Ovary (tissue), 9 donors: ENCODE results near the gene MZT1. TPM values are rescaled to one million over a fixed set of nuclear protein-coding genes. Genes with fewer than 3 reads are reported as not detected.

ENCODE experiments used
- DNase-seq, 5 donors: peaks; one replicate each; pipeline ENCODE4 v3.0.0-alpha.2; 2019 to 2020
- H3K27ac ChIP-seq, 2 donors: fragments of 200-600 bp; one replicate each; pipeline versions ENCODE4 v1.5.1 to v1.8.0; 2019 to 2022
- H3K27me3 ChIP-seq: fragments of 200-600 bp; one replicate; pipeline ENCODE4 v1.8.0; 2022
- H3K36me3 ChIP-seq: fragments of 200-600 bp; sonication (generic); one replicate; pipeline ENCODE4 v1.5.1; 2019
- H3K4me1 ChIP-seq: one replicate; pipeline ENCODE4 v1.8.1; 2013; ENCODE audit warnings: mild to moderate bottlenecking, moderate library complexity; ENCODE audit not compliant: insufficient read depth
- H3K4me3 ChIP-seq: fragments of 200-600 bp; sonication (generic); one replicate; pipeline ENCODE4 v1.5.1; 2017
- H3K9me3 ChIP-seq, 2 donors: fragments of 200-600 bp in 1 of 2; sonication (generic) in 1 of 2; one replicate each; pipeline versions ENCODE4 v1.5.1 to v1.8.1; 2013 to 2019; ENCODE audit warnings: mild to moderate bottlenecking in 1 of 2, moderate library complexity in 1 of 2
- EP300 ChIP-seq: sonication (generic); formaldehyde crosslinking; IDR thresholded peaks from one replicate; pipeline ENCODE4 v1.6.1; 2017; ENCODE audit warnings: antibody characterized with exemption
- POLR2A ChIP-seq: fragments of 450-650 bp; IDR thresholded peaks from one replicate; pipeline ENCODE4 v1.6.1; 2017; ENCODE audit warnings: antibody characterized with exemption, mild to moderate bottlenecking, moderate library complexity
- WGBS, 3 donors: extraction: QIAGEN DNeasy Blood & Tissue Kit in 1 of 3; methylation state at CpG; one replicate each; pipeline versions ENCODE4 v1.1.5 to v1.1.7; 2013 to 2017; 5-methylcytosine and 5-hydroxymethylcytosine counted together
- intact Hi-C, 4 donors: fragments of 100-400 bp; cut with DNase I; formaldehyde crosslinking; loops; one replicate each; pipeline versions ENCODE4 v1.11.0 to v1.15.1; 2022 to 2023
- polyA plus RNA-seq, 2 donors: library from polyadenylated mRNA; stranded (reverse); fragments of 200-250 nt in 1 of 2; fragments of 350-450 nt in 1 of 2; fragmentation: Illumina TruSeq in 1 of 2; extraction: RNeasy Lipid Tissue Mini Kit (QIAGEN cat#74804) in 1 of 2; gene quantifications; one replicate each; pipeline ENCODE4 v1.2.3, GENCODE V29; 2013 to 2014
- small RNA-seq: library from RNA; depleted of rRNA; stranded (forward); fragments of <200 nt; gene quantifications from one replicate; pipeline ENCODE3, GENCODE V24; 2016
- total RNA-seq, 7 donors: library from RNA; depleted of rRNA in 2 of 7; stranded (reverse); fragments of >200 nt in 2 of 7; fragmentation: NEBNext Ultra II Directional in 3 of 7; extraction: Animal tissue kit (Norgen Biotek cat#: 25700) in 3 of 7; gene quantifications; one replicate each; pipeline versions ENCODE4 v1.1.0 to v1.2.4, GENCODE V29; 2016 to 2023
- TF ChIP-seq, protein P1 (sequence below), 3 donors: fragments of 450-650 bp in 2 of 3; fragments of 200-600 bp in 1 of 3; IDR thresholded peaks; one replicate each; pipeline versions ENCODE4 v1.5.1 to v1.8.0; 2016 to 2022; ENCODE audit warnings: antibody characterized with exemption in 3 of 3, mild to moderate bottlenecking in 1 of 3
- donor health status: DM: no; HTN: no; CAD: no; lungs with moderate emphysema.
- donor health status: DM: no; HTN: no; CAD: no.
- donor health status: Bipolar disorder and iron deficiency.
- donor health status: DM: yes; HTN: yes; CAD: no.
- donor health status: DM: no; HTN: no; CAD: no.
- donor health status: DM: yes; HTN: yes; CAD: no.

The MZT1 gene
- total and polyA plus RNA-seq, 9 donors, result 4.2 to 7.3 (median 6.2) TPM

DNA sequence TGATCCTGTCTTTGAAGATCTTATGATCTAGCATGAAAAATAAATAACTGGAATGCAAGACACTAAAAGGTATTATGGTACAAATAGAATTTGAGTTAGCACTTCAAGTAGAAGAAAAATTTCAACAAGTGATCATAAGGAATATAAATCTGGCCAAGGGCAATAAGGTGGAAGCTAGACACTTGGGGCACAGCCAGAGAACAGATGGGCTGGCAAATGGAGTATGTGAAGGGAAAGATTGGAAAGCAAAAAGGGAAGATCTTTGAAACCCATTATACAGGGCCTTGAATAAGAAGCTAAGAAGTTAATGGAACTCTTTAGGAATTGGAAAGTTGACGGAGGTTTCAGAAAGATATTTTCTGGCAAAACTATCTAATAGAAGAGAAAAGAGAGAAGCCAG lies 61.0 kb downstream of the MZT1 start:
- Histone ChIP-seq H3K27me3 (no peaks in the 10 kb centered on the region), H3K9me3 (no peaks in the 10 kb centered on the region), H3K4me3 (no peak overlapping the region), H3K27ac (no peak overlapping the region), H3K4me1 (no peaks in the 10 kb centered on the region), H3K36me3 (no peaks in the 10 kb centered on the region)
- no peak for DNase-seq
- WGBS, 3 donors, result 85 to 91% (median 87%) methylated on average over 1 of the region's 1 CpG
- TF ChIP-seq, protein P1, sequence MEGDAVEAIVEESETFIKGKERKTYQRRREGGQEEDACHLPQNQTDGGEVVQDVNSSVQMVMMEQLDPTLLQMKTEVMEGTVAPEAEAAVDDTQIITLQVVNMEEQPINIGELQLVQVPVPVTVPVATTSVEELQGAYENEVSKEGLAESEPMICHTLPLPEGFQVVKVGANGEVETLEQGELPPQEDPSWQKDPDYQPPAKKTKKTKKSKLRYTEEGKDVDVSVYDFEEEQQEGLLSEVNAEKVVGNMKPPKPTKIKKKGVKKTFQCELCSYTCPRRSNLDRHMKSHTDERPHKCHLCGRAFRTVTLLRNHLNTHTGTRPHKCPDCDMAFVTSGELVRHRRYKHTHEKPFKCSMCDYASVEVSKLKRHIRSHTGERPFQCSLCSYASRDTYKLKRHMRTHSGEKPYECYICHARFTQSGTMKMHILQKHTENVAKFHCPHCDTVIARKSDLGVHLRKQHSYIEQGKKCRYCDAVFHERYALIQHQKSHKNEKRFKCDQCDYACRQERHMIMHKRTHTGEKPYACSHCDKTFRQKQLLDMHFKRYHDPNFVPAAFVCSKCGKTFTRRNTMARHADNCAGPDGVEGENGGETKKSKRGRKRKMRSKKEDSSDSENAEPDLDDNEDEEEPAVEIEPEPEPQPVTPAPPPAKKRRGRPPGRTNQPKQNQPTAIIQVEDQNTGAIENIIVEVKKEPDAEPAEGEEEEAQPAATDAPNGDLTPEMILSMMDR (IDR thresholded peaks at IDR 0.05), result no peak
- TF ChIP-seq EP300, result no peak
- intact Hi-C loops, result no loop called here

DNA sequence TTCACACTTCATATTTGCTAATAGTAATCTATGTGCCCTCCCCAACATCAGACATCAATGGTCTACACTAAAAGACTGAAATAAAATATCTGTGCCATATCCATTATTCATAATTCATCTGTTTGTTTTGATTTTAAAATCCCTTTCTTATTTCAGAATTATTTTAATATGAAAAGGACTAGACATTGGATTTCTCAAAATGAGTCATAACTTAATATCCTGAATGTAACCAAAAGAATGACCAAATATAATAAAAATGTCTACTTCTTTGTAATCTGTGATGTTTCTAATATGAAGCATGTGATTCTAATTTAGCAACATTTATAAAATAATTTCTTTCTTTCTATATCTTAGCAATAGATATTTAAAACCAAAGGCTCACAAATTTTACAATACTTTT lies 64.9 kb downstream of the MZT1 start:
- TF ChIP-seq, protein P1 (IDR thresholded peaks at IDR 0.05), result no peak
- TF ChIP-seq EP300 (no peak), POLR2A (no peak)
- Histone ChIP-seq H3K4me1 (no peaks in the 10 kb centered on the region), H3K27ac (no peak overlapping the region), H3K27me3 (no peaks in the 10 kb centered on the region), H3K9me3 (no peaks in the 10 kb centered on the region), H3K4me3 (no peak overlapping the region), H3K36me3 (no peaks in the 10 kb centered on the region)
- DNase-seq, result no peak
- intact Hi-C loops, result no loop called here

Small RNA genes lying within 50 kb of the gene (small RNA-seq; reads per million reads assigned to genes)
- not detected for gene RNU6-80P

Other genes starting within 250 kb of the MZT1 start
- gene BORA, start 294 bp upstream of the MZT1 start, total RNA-seq, result 1 to 10 TPM in 6 of 7 donors, under 1 TPM in 1; 0.66 to 2.1 (median 1.3) TPM
- gene BORA, start 294 bp upstream of the MZT1 start, polyA plus RNA-seq, result 1 to 10 TPM in 1 of 2 donors, under 1 TPM in 1; 0.84 to 2.5 TPM
- gene DIS3, start 54.3 kb upstream of the MZT1 start, total RNA-seq, result 10 to 100 TPM; 20.3 to 30.3 (median 28.8) TPM
- 10 to 100 TPM; 10.7 to 17.0 TPM for gene DIS3, start 54.3 kb upstream of the MZT1 start, polyA plus RNA-seq
- 10 to 100 TPM; 18.2 to 45.7 (median 24.5) TPM for gene PIBF1, start 54.5 kb upstream of the MZT1 start, total RNA-seq
- gene PIBF1, start 54.5 kb upstream of the MZT1 start, polyA plus RNA-seq, result 10 to 100 TPM in 1 of 2 donors, 1 to 10 TPM in 1; 9.8 to 13.9 TPM